GM12878 (cell line): Measurements from ENCODE around the gene CDKN3. TPM values are rescaled to one million over a fixed set of nuclear protein-coding genes. Genes with fewer than 3 reads are reported as not detected.

ENCODE experiments used
- ATAC-seq: fragments of 200-7000 bp; cut with Tn5 transposase; 3 replicates; pipeline ENCODE4 v1.9.1; 2020; ENCODE audit warnings: mild to moderate bottlenecking, moderate library complexity
- BruUV-seq: library from RNA; stranded (reverse); fragments of 400-500 nt; replicated peaks from 2 replicates; lab custom pipeline; 2021; lab: Mats Ljungman, UMichigan
- CTCF ChIA-PET: fragments of 300-600 bp; sonication (Branson Sonifier 250); formaldehyde crosslinking; extraction: SDS; loops from one replicate; lab custom pipeline; 2021; ENCODE audit warnings: inconsistent platforms; lab: Yijun Ruan, JAX
- POLR2A ChIA-PET: fragments of 350-600 bp; formaldehyde crosslinking; extraction: SDS; loops from one replicate; lab custom pipeline; 2021; ENCODE audit warnings: inconsistent platforms; lab: Charles Lee
- RAD21 ChIA-PET: fragments of 300-600 bp; sonication (Branson Sonifier 250); formaldehyde crosslinking; loops from one replicate; lab custom pipeline; 2023; ENCODE audit warnings: antibody characterized with exemption; ENCODE audit not compliant: unreplicated experiment; lab: Charles Lee
- SMC1A ChIA-PET: fragments of 300-600 bp; sonication (Branson Sonifier 250); formaldehyde crosslinking; loops from one replicate; lab custom pipeline; 2023; ENCODE audit not compliant: unreplicated experiment, uncharacterized antibody; lab: Charles Lee
- DNase-seq: peaks from one replicate; pipeline ENCODE4 v3.0.0-alpha.2; 2011; ENCODE audit warnings: low read depth, low spot score
- FAIRE-seq: peaks from 3 replicates; lab custom pipeline; 2011; peaks lifted over from hg19 to GRCh38; lab: Jason Lieb, UNC
- H2AFZ ChIP-seq: 2 replicates; pipeline ENCODE4 v1.6.0; 2011; ENCODE audit warnings: low read depth, low read length, control low read depth; ENCODE audit not compliant: control insufficient read depth
- H3K27ac ChIP-seq: 2 replicates; pipeline ENCODE4 v1.5.1; 2011; ENCODE audit warnings: control low read depth; ENCODE audit not compliant: control insufficient read depth, insufficient read depth
- H3K27me3 ChIP-seq, 2 experiments: replicated peaks in 1 of 2; 2 replicates each; pipeline versions ENCODE4 v1.6.0 to v1.6.1; 2011; ENCODE audit warnings: low read length in 1 of 2; ENCODE audit not compliant: control insufficient read depth in 2 of 2, insufficient read depth in 2 of 2
- H3K36me3 ChIP-seq, 2 experiments: 2 replicates each; pipeline ENCODE4 v1.5.1; 2011; ENCODE audit warnings: low read length in 1 of 2; ENCODE audit not compliant: control insufficient read depth in 2 of 2, insufficient read depth in 2 of 2
- H3K4me1 ChIP-seq: 2 replicates; pipeline ENCODE4 v1.6.1; 2011; ENCODE audit warnings: mild to moderate bottlenecking, low read length, moderate library complexity, mixed read lengths; ENCODE audit not compliant: control insufficient read depth, insufficient read depth
- H3K4me2 ChIP-seq: 2 replicates; pipeline ENCODE4 v1.6.0; 2011; ENCODE audit warnings: control low read depth; ENCODE audit not compliant: control insufficient read depth, insufficient read depth
- H3K4me3 ChIP-seq: fragments of 200-600 bp; sonication (generic); 2 replicates; pipeline ENCODE4 v1.5.1; 2016
- H3K79me2 ChIP-seq: 2 replicates; pipeline ENCODE4 v1.6.0; 2011; ENCODE audit warnings: low read length; ENCODE audit not compliant: control insufficient read depth, insufficient read depth
- H3K9ac ChIP-seq: 2 replicates; pipeline ENCODE4 v1.8.0; 2011; ENCODE audit warnings: low read length, control low read depth, mixed read lengths; ENCODE audit not compliant: control insufficient read depth, insufficient read depth
- H3K9me3 ChIP-seq: replicated peaks from 3 replicates; pipeline ENCODE4 v1.5.1; 2011; ENCODE audit warnings: mild to moderate bottlenecking, low read length; ENCODE audit not compliant: control insufficient read depth, insufficient read depth
- H4K20me1 ChIP-seq: 2 replicates; pipeline ENCODE4 v1.6.0; 2011; ENCODE audit not compliant: control insufficient read depth, insufficient read depth
- ATF3 ChIP-seq: IDR thresholded peaks from 2 replicates; pipeline ENCODE4 v1.6.1; 2011; ENCODE audit warnings: low read depth, mild to moderate bottlenecking, low read length, moderate library complexity, borderline replicate concordance; ENCODE audit errors: extremely low read depth
- BHLHE40 ChIP-seq, 2 experiments: fragments of 450-650 bp in 1 of 2; IDR thresholded peaks; 2 replicates each; pipeline ENCODE4 v1.6.1; 2011 to 2017; ENCODE audit warnings: low read depth in 2 of 2, borderline replicate concordance in 1 of 2, improper control_type of control experiment in 1 of 2, low read length in 1 of 2, mild to moderate bottlenecking in 1 of 2
- BRCA1 ChIP-seq: IDR thresholded peaks from 2 replicates; pipeline ENCODE4 v1.6.1; 2011; ENCODE audit warnings: low read depth, low read length, improper control_type of control experiment
- FOS ChIP-seq: IDR thresholded peaks from 3 replicates; pipeline ENCODE4 v1.6.1; 2011; ENCODE audit warnings: borderline replicate concordance; ENCODE audit not compliant: insufficient read length; ENCODE audit errors: extremely low read depth
- HDAC2 ChIP-seq: fragments of 200-600 bp; sonication (generic); IDR thresholded peaks from 2 replicates; pipeline ENCODE4 v1.6.1; 2017
- JUNB ChIP-seq: IDR thresholded peaks from 2 replicates; pipeline ENCODE4 v1.6.1; 2016; ENCODE audit warnings: antibody characterized with exemption, mild to moderate bottlenecking
- KDM1A ChIP-seq: fragments of 200-600 bp; sonication (generic); IDR thresholded peaks from 2 replicates; pipeline ENCODE4 v1.6.1; 2016; ENCODE audit warnings: borderline replicate concordance
- MYB ChIP-seq: fragments of 150-350 bp; IDR thresholded peaks from 2 replicates; pipeline ENCODE4 v1.6.1; 2014; ENCODE audit warnings: mild to moderate bottlenecking, low read depth, low read length, borderline replicate concordance
- NFIC ChIP-seq: IDR thresholded peaks from 2 replicates; pipeline ENCODE4 v1.6.1; 2012; ENCODE audit warnings: low read depth, mild to moderate bottlenecking, inconsistent platforms, low read length, moderate library complexity
- NFYB ChIP-seq: IDR thresholded peaks from 2 replicates; pipeline ENCODE4 v1.6.1; 2011; ENCODE audit warnings: low read depth, mild to moderate bottlenecking, low read length, improper control_type of control experiment, moderate library complexity; ENCODE audit not compliant: insufficient read depth
- NR2C2 ChIP-seq: IDR thresholded peaks from 2 replicates; pipeline ENCODE4 v1.6.1; 2011; ENCODE audit warnings: borderline replicate concordance, low read depth; ENCODE audit not compliant: control insufficient read depth, insufficient read length
- NR2F1 ChIP-seq: fragments of 450-650 bp; conservative IDR thresholded peaks from 2 replicates; pipeline ENCODE4 v1.6.1; 2017; ENCODE audit warnings: mild to moderate bottlenecking
- PAX8 ChIP-seq: fragments of 450-650 bp; IDR thresholded peaks from 2 replicates; pipeline ENCODE4 v1.6.1; 2017; ENCODE audit warnings: mild to moderate bottlenecking, moderate library complexity
- POLR2AphosphoS2 ChIP-seq: IDR thresholded peaks from 2 replicates; pipeline ENCODE4 v1.6.1; 2011; ENCODE audit warnings: low read depth, mild to moderate bottlenecking, low read length, improper control_type of control experiment, moderate library complexity
- POU2F2 ChIP-seq: IDR thresholded peaks from 3 replicates; pipeline ENCODE4 v1.6.1; 2011; ENCODE audit warnings: low read depth, mild to moderate bottlenecking, low read length, borderline replicate concordance
- RFX5 ChIP-seq: IDR thresholded peaks from 2 replicates; pipeline ENCODE4 v1.6.1; 2011; ENCODE audit warnings: low read depth, low read length, improper control_type of control experiment
- SMAD1 ChIP-seq: fragments of 450-650 bp; IDR thresholded peaks from 2 replicates; pipeline ENCODE4 v1.6.1; 2018; ENCODE audit warnings: mild to moderate bottlenecking, low read depth; ENCODE audit not compliant: partially characterized antibody
- SMARCA5 ChIP-seq: fragments of 450-650 bp; IDR thresholded peaks from 2 replicates; pipeline ENCODE4 v1.6.1; 2017; ENCODE audit warnings: mild to moderate bottlenecking
- SREBF1 ChIP-seq: IDR thresholded peaks from 2 replicates; pipeline ENCODE4 v1.6.1; 2012; ENCODE audit warnings: mild to moderate bottlenecking, low read length
- TCF12 ChIP-seq: IDR thresholded peaks from 2 replicates; pipeline ENCODE4 v1.6.1; 2011; ENCODE audit warnings: low read depth, mild to moderate bottlenecking, low read length
- WGBS: methylation state at CpG from one replicate; pipeline ENCODE4 v1.1.6; 2016; ENCODE audit warnings: low lambda C conversion rate; ENCODE audit not compliant: insufficient replicate concordance, insufficient coverage; ENCODE audit errors: missing lambda C conversion rate; 5-methylcytosine and 5-hydroxymethylcytosine counted together
- in situ Hi-C: fragments of 300-500 bp; cut with MboI; formaldehyde crosslinking; loops from 9 replicates; pipeline ENCODE4 v1.14.3; 2018; ENCODE audit warnings: mixed read lengths
- intact Hi-C: fragments of 100-400 bp; cut with micrococcal nuclease; formaldehyde crosslinking; loops from one replicate; pipeline ENCODE4 v1.14.2; 2022; ENCODE audit not compliant: unreplicated experiment
- polyA plus RNA-seq, 11 experiments: library from polyadenylated mRNA; depleted of rRNA in 4 of 11; unstranded in 6 of 11; stranded (reverse) in 5 of 11; fragments of >200 nt; fragmentation: Nextera tagmentation in 4 of 11; fragmentation: Illumina TruSeq in 1 of 11; extraction: Ambion mirVana in 4 of 11; extraction: Trizol in 1 of 11; gene quantifications; 1 replicate in 1 of 11; 2 replicates in 10 of 11; pipeline versions ENCODE4 v1.2.1 to v1.2.3, GENCODE V29; 2011 to 2016; ENCODE audit warnings: inconsistent platforms in 2 of 11, missing spikeins in 2 of 11, low read depth in 1 of 11
- total RNA-seq, 4 experiments: library from RNA; depleted of rRNA in 3 of 4; stranded (reverse); fragments of >200 nt in 3 of 4; fragmentation: Illumina TruSeq in 1 of 4; extraction: Trizol in 1 of 4; gene quantifications; 2 replicates each; pipeline versions ENCODE4 v1.2.1 to v1.2.3, GENCODE V29; 2013 to 2021
- TF ChIP-seq, protein P1 (sequence below): IDR thresholded peaks from 2 replicates; pipeline ENCODE4 v1.6.1; 2012; ENCODE audit warnings: low read length, inconsistent platforms
- TF ChIP-seq, protein P2 (sequence below): fragments of 450-650 bp; conservative IDR thresholded peaks from 2 replicates; pipeline ENCODE4 v1.6.1; 2017; ENCODE audit warnings: mild to moderate bottlenecking, moderate library complexity

The CDKN3 gene
- total and polyA plus RNA-seq, 10 of the 15 experiments (the other 5 are each of a cell fraction or from before 2014, with no cell fraction given) = 54.9 to 197 (median 111) TPM

- in situ Hi-C loops = no loop called here
- no peaks in the 10 kb centered on the region for H4K20me1 ChIP-seq
- peak overlapping the region; percentile 36 for H2AFZ ChIP-seq
- peaks cover 13% of the 10 kb centered on the region for H3K4me1 ChIP-seq
- H3K27me3 ChIP-seq = no peaks in the 10 kb centered on the region
- 0% methylated on average over 4 of the region's 4 CpGs for WGBS
- H3K9ac ChIP-seq = no peak overlapping the region
- H3K4me2 ChIP-seq = peak overlapping the region; percentile 88
- no TSS peak for BruUV-seq
- peaks cover 0 to 5% of the 10 kb centered on the region in 2 experiments; a peak in 3 of 4 replicates for H3K36me3 ChIP-seq
- ChIA-PET RAD21 (interaction anchor here (1.1 to 4.7 kb wide), 6 partner anchors 12 to 52 kb away, joined by 3 to 16 read pairs (median 4); partner anchors contain the start of gene CDKN3), SMC1A (interaction anchor here (0.9 to 2.7 kb wide), 10 partner anchors 12 to 129 kb away, joined by 3 to 21 read pairs (median 4); partner anchors contain the start of genes CDKN3 and CGRRF1), CTCF (interaction anchor here (0.8 to 2.2 kb wide), 16 partner anchors 8 to 128 kb away, joined by 3 to 14 read pairs (median 4); partner anchors contain the start of genes CDKN3 and CGRRF1), POLR2A (interaction anchor here (0.6 to 2.9 kb wide), 2 partner anchors 39 to 92 kb away, joined by 3 to 14 read pairs; partner anchors contain the start of gene CDKN3)
- DNase-seq = no peak
- H3K27ac ChIP-seq = peak overlapping the region; percentile 64
- H3K9me3 ChIP-seq = no peaks in the 10 kb centered on the region
- intact Hi-C loops = loop anchor here (5.0 kb wide), 1 partner anchor 38 kb away; the partner anchor contains the start of gene CDKN3
- peak overlapping the region; percentile 65 for H3K4me3 ChIP-seq
- peak; percentile 68 for ATAC-seq
- FAIRE-seq = no peak
- peaks cover 87% of the 10 kb centered on the region for H3K79me2 ChIP-seq
- no peak for TF ChIP-seq SREBF1
- TF ChIP-seq MYB = no peak
- 0 out of 2 replicates have a peak, but pooled peaks have one; percentile 51 for TF ChIP-seq NFIC
- peak; percentile 83 for TF ChIP-seq JUNB
- TF ChIP-seq, protein P1, sequence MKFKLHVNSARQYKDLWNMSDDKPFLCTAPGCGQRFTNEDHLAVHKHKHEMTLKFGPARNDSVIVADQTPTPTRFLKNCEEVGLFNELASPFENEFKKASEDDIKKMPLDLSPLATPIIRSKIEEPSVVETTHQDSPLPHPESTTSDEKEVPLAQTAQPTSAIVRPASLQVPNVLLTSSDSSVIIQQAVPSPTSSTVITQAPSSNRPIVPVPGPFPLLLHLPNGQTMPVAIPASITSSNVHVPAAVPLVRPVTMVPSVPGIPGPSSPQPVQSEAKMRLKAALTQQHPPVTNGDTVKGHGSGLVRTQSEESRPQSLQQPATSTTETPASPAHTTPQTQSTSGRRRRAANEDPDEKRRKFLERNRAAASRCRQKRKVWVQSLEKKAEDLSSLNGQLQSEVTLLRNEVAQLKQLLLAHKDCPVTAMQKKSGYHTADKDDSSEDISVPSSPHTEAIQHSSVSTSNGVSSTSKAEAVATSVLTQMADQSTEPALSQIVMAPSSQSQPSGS = no peak; the same call in 1 of the 2 replicates
- TF ChIP-seq POLR2AphosphoS2 = no peak
- no peak for TF ChIP-seq RFX5
- TF ChIP-seq SMAD1 = no peak
- 0 out of 3 replicates have a peak, but pooled peaks have one; percentile 63 for TF ChIP-seq POU2F2
- no peak for TF ChIP-seq NR2C2
- no peak for TF ChIP-seq KDM1A
- no peak for TF ChIP-seq TCF12
- TF ChIP-seq BHLHE40 (IDR thresholded peaks at IDR 0.05; ENCODE audit: borderline replicate concordance in 1 of 2, low read depth in 2 of 2, low read length in 1 of 2) = 0 out of 4 replicates have a peak, but pooled peaks of 1 of the 2 experiments have one; percentile 33
- TF ChIP-seq PAX8 = 0 out of 2 replicates have a peak, but pooled peaks have one; percentile 35
- no peak for TF ChIP-seq FOS
- no peak for TF ChIP-seq SMARCA5
- no peak for TF ChIP-seq HDAC2
- TF ChIP-seq NR2F1 = peak; percentile 24; the same call in 1 of the 2 replicates
- no peak for TF ChIP-seq NFYB
- TF ChIP-seq, protein P2, sequence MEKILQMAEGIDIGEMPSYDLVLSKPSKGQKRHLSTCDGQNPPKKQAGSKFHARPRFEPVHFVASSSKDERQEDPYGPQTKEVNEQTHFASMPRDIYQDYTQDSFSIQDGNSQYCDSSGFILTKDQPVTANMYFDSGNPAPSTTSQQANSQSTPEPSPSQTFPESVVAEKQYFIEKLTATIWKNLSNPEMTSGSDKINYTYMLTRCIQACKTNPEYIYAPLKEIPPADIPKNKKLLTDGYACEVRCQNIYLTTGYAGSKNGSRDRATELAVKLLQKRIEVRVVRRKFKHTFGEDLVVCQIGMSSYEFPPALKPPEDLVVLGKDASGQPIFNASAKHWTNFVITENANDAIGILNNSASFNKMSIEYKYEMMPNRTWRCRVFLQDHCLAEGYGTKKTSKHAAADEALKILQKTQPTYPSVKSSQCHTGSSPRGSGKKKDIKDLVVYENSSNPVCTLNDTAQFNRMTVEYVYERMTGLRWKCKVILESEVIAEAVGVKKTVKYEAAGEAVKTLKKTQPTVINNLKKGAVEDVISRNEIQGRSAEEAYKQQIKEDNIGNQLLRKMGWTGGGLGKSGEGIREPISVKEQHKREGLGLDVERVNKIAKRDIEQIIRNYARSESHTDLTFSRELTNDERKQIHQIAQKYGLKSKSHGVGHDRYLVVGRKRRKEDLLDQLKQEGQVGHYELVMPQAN = no peak
- no peak for TF ChIP-seq BRCA1
- no peak for TF ChIP-seq ATF3
Measured at GRCh38 chr14:54435500-54435981, 38.7 kb downstream of the CDKN3 start.
